SW480 (cell line): ENCODE measurements around the gene DTX3L.
A peak's percentile ranks its signal among the peaks of the same experiment; 100 is the strongest.

ENCODE experiments used
- DNase-seq: peaks from one replicate; pipeline ENCODE4 v3.0.0-alpha.2; 2016; ENCODE audit warnings: low spot score

Gene DTX3L

DNA sequence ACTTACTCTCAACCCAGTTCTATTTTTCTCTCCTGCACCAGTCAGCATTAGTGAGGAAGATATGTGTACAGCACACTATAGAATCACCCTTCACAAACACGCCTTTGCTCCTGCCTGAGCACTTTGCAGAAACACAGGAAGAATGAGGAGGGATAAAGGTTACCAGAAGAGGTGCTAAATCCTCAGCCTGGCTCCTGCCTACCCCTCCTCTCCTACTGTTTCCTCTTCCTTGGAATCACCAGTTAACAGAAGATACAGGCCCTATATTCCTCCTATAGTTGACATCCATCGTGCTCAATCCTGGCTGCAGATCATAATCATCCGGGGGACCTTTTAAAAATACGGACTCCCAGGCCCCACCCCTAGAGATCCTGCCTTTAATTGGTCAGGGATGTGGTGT lies 42.2 kb downstream of the DTX3L start:
- no peak for DNase-seq

DNA sequence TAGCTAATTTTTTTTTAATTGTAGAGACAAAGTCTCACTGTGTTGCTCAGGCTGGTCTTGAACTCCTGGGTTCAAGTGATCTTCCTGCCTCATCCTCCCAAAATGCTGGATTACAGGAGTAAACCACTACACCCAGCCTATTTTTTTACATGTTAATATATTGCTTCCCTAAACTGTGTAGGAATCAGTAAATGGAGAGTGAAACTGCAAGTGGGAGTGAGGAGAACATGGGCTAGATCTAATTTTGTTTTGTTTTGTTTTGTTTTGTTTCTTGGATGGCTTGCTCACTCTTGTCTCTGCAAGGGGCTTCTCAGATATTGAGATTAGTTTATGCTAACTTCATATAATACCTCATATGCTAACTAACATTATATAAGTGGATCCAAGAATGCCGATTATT lies 44.8 kb downstream of the DTX3L start:
- no peak for DNase-seq

DNA sequence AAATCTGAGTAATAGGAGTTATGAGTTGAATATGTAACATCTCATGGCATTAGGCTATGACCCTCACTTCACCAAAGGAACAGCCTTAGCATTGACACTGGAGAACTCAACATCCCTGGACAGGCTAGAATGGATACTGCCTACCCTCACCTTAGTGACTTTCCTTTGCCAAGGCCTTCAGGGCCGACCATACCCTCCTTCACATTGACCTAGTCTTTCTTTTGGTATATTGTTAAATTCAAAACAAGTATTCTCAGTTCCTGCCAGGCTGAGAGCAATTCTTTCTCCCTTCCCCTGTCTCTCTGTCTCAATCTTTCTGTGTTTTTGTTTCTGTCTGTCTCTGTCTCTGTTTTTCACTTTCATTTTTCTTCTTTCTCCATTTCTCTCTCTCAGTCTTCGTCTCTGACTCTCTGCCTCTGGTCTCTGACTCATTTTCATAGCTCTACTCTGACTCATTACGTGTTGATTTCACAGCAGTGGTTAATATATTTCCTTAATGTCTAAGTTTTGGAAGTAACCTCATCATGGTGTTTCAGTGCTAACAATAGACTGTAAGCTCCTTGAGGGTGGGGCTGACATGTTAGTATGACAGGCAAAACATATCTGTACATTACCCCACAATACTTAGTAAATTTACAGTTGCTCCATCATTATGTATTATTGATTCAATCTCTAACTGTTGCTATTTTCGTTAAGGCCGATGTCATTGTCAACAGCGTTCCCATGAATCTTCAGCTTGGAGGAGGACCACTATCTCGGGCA lies 45.8 kb downstream of the DTX3L start:
- peak; percentile 39 for DNase-seq

DNA sequence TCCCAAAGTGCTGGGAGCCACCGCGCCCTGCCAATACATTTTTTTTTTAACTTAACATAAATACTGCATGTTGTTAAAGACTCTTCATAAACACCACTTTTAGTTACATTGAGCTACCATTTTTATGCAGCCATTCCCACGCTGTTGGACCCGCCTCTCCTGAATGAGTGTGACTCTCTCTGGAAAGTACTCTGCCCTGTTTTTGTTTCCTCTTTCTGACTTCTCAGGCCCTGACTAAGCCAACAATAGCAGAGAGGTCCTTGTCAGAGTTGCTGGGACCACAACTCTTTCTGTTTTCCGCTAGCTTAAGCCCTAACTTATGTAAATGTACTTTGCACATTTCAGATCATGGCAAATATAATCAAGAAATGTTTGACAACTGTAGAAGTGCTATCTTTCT lies 48.6 kb downstream of the DTX3L start:
- DNase-seq: no peak

DNA sequence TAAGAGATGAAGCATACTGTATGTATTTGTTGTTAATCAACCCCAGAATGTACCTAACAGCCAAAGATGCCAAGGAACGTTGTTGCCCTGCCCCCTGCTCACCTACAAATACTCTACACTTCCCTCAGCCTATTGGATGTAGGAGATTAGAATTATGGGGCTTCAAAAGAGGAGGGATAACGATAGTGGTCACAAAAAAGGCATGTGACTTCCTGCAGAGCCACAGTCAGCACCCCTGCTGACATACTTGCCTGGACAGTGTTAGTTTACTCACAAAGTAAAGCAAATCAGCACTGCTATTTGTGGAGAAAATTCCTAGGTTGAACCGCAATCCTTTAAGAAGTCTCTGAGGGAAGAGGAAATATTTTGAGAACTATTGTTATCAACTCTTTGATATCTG lies 51.2 kb downstream of the DTX3L start:
- DNase-seq: no peak

DNA sequence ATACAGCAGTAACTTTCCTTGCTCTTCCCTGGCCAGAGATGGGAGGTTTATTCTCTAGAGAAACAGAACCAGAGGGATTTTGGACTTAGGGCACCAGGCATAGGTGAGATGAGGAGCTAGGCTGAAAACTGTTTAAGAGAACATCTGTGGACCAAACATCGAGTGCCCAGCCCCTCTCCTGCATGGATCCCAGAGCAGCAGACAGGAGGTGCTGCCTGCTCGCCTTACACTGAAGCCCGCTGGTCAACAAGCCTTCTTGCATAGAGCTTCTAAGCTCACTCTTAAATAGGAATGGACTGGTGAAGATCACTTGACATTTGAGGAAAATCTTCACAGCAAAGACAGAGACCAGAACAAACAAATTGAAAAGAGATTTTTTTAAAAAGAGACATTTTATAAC lies 54.5 kb downstream of the DTX3L start:
- no peak for DNase-seq

DNA sequence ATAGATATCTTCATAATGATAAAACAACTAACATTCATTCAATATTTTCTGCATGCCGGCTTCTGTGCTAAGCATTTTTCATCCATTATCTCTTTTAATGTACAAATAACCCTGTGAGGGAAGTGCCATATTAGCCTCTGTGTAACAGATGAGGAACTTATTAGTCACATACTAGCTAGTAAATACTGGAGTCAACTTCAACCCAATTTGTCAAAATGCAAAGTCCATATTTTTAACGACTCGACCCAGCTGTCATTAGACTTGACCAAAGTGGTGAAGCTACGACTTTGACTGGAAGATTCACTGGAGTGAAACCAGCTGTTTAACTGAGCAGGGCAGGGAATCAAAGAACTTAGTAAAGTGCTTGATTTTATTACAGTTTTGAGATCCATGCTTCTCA lies 54.9 kb downstream of the DTX3L start:
- no peak for DNase-seq

DNA sequence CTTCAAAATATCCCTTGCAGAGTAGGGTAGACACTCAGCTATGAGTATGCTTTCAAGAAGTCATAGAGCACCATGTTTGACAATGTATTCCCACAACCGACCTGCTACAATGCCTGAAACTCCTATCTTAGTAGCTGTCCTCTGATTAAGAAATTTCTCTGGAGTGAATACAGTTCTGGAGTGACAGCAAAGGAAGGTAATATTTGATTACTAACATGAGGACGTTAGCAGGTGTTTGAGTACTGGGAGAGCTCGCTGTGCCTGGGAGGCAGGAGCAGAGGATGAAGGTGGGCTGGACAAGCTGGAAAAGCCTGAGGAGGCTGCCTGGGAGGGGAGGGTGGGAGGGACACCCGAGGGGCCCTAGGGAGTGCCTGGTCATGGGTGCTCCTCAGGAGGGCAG lies 56.3 kb downstream of the DTX3L start:
- no peak for DNase-seq

DNA sequence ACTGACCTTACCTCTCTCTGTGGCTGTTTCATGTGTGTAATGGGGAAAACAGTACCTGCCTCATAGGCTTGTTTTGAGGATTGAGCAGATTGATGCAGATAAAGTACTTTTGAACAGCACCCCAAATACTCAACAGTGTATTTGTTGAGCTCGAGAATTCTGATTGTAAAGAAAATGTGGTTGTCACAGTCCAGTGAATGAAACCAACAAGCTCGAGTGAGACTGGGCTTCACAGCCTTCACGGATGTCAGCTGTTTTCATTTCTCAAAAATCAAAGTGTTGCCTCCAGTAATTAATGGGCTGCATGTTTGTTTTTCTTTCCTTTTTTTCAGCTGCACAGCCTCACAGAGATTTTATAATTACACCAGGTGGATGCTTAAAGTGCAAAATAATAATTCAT lies 57.0 kb downstream of the DTX3L start:
- no peak for DNase-seq

DNA sequence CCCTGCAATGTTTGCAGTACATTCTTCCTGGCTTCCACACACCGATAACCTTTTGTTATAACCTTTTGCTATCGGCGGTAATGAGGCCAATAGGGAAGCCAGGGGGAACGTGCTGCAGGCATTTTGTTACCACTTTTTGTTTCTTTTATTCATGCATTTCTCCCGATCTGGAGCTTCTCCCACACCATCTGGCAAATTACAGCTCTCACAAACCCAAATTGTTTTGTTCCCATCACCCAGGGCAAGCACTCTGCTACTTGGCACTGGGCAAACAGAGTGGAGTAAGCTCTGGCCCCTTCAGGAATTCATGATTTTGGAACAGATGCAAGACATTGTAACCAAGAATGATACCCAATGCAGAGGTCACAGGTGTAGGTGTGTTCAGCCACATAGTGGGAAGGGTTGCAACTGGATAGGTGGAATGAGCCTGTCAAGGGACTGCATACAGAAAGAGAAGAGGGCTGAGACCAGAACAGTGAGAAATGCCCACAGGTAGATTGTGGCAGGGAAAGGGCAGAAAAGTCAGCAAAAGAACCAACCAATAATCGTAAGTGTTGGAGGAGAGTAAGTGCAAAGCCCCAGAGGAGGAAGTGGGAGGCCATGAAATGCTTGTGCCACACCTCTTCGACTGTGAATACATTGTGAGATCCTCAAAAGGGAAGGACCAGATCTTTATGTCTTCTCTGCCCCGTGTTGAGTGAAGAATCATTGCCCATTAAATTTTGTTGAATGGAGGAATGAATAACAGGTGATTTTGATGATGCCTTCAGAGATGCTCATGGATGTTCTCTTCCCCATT lies 59.1 kb downstream of the DTX3L start:
- no peak for DNase-seq
